GM18951 (cell line): ENCODE data around the gene GALNT4.

ENCODE experiments used
- POLR2A ChIP-seq: IDR thresholded peaks from 4 replicates; pipeline ENCODE4 v1.6.1; 2011; ENCODE audit warnings: mild to moderate bottlenecking; ENCODE audit not compliant: insufficient read length, insufficient read depth; ENCODE audit errors: extremely low read depth
- in situ Hi-C: fragments of 300-500 bp; cut with MboI; formaldehyde crosslinking; loops from one replicate; pipeline ENCODE4 v1.12.0; 2022; ENCODE audit warnings: low sequenced_read_pairs, mixed read lengths, inconsistent platforms; ENCODE audit not compliant: unreplicated experiment

The GALNT4 gene

GRCh38 chr12:89525305-89525823 is 768 bp upstream of the GALNT4 start:
- peak; percentile 4 for TF ChIP-seq POLR2A
- in situ Hi-C loops = loop anchor here (5.0 to 25.0 kb wide), 4 partner anchors 51 to 987 kb away; no protein-coding TSS in a partner anchor

GRCh38 chr12:89523843-89524540 is 604 bp downstream of the GALNT4 start:
- in situ Hi-C loops = loop anchor here (10.0 kb wide), 1 partner anchor 49 kb away; no protein-coding TSS in a partner anchor
- no peak for TF ChIP-seq POLR2A

GRCh38 chr12:89523393-89523792 is 1.2 kb downstream of the GALNT4 start:
- TF ChIP-seq POLR2A = no peak
- in situ Hi-C loops = loop anchor here (10.0 kb wide), 1 partner anchor 49 kb away; no protein-coding TSS in a partner anchor

GRCh38 chr12:89521364-89522223 is 3.0 kb downstream of the GALNT4 start:
- in situ Hi-C loops = loop anchor here (10.0 kb wide), 1 partner anchor 47 kb away; no protein-coding TSS in a partner anchor
- TF ChIP-seq POLR2A = no peak

GRCh38 chr12:89517720-89518119 is 6.9 kb downstream of the GALNT4 start:
- in situ Hi-C loops = no loop called here
- TF ChIP-seq POLR2A = no peak

- no peak for TF ChIP-seq POLR2A
Observed at GRCh38 chr12:89516633-89517032, 8.0 kb downstream of the GALNT4 start.

GRCh38 chr12:89514751-89515150 is 9.8 kb downstream of the GALNT4 start:
- TF ChIP-seq POLR2A = no peak
- in situ Hi-C loops = no loop called here

More at GRCh38 chr12:89516633-89517032, 8.0 kb downstream of the GALNT4 start:
- in situ Hi-C loops = no loop called here

GRCh38 chr12:89513544-89513943 is 11.1 kb downstream of the GALNT4 start:
- TF ChIP-seq POLR2A = no peak
- in situ Hi-C loops = no loop called here

- in situ Hi-C loops = no loop called here
- no peak for TF ChIP-seq POLR2A
Observed at GRCh38 chr12:89507015-89507824, 17.4 kb downstream of the GALNT4 start.

GRCh38 chr12:89506050-89506449 is 18.5 kb downstream of the GALNT4 start:
- in situ Hi-C loops = no loop called here

GRCh38 chr12:89504560-89505346 is 19.8 kb downstream of the GALNT4 start:
- in situ Hi-C loops = no loop called here
- no peak for TF ChIP-seq POLR2A

More at GRCh38 chr12:89506050-89506449, 18.5 kb downstream of the GALNT4 start:
- no peak for TF ChIP-seq POLR2A

- no peak for TF ChIP-seq POLR2A
- in situ Hi-C loops = no loop called here
Observed at GRCh38 chr12:89501793-89502192, 22.8 kb downstream of the GALNT4 start.

GRCh38 chr12:89499857-89500256 is 24.7 kb downstream of the GALNT4 start:
- in situ Hi-C loops = no loop called here
- TF ChIP-seq POLR2A = no peak
